Peyer's patch (tissue), 4 donors: ENCODE measurements around the gene KCNK4.

Experiments used
- POLR2A ChIP-seq, 2 donors: fragments of 450-650 bp; IDR thresholded peaks; one replicate each; pipeline ENCODE4 v1.5.1; 2017; ENCODE audit warnings: antibody characterized with exemption in 2 of 2, mild to moderate bottlenecking in 2 of 2, moderate library complexity in 2 of 2
- TF ChIP-seq, protein P1 (sequence below), 6 experiments: fragments of 450-650 bp in 4 of 6; fragments of 200-600 bp in 2 of 6; sonication (generic) in 1 of 6; IDR thresholded peaks; one replicate each; pipeline ENCODE4 v1.5.1; 2017 to 2019; ENCODE audit warnings: antibody characterized with exemption in 6 of 6, mild to moderate bottlenecking in 3 of 6, moderate library complexity in 1 of 6

DNA sequence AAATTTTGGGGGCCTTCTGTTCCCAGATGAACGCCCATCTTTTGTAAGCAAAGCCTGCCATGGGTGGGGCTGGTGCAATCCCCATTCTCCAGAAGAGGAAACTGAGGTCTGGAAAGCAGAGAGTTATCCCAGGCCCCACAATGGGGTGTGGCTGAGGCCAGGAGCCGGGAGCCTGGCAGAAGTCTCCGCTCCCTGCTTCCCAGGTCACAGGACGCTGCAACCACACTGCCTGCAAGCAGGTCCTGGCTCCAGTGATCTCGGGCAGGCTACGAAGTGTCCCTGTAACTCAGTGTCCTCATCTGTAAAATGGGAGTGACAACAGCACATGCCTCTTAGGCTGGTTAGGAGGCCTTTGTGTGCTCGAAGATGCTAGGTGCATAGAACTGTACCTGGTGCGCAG, 38.1 kb upstream of the KCNK4 start:
- TF ChIP-seq, protein P1, sequence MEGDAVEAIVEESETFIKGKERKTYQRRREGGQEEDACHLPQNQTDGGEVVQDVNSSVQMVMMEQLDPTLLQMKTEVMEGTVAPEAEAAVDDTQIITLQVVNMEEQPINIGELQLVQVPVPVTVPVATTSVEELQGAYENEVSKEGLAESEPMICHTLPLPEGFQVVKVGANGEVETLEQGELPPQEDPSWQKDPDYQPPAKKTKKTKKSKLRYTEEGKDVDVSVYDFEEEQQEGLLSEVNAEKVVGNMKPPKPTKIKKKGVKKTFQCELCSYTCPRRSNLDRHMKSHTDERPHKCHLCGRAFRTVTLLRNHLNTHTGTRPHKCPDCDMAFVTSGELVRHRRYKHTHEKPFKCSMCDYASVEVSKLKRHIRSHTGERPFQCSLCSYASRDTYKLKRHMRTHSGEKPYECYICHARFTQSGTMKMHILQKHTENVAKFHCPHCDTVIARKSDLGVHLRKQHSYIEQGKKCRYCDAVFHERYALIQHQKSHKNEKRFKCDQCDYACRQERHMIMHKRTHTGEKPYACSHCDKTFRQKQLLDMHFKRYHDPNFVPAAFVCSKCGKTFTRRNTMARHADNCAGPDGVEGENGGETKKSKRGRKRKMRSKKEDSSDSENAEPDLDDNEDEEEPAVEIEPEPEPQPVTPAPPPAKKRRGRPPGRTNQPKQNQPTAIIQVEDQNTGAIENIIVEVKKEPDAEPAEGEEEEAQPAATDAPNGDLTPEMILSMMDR (IDR thresholded peaks at IDR 0.05), result no peak
- TF ChIP-seq POLR2A (IDR thresholded peaks at IDR 0.05), result no peak
